GM18520 (cell line): Measurements from ENCODE around the gene RBM39.
A peak's percentile ranks its signal among the peaks of the same experiment; 100 is the strongest.
"Not testable (repeated sequence)": the region's sequence is repeated elsewhere in the genome, so short reads cannot be mapped to it uniquely, and the experiment has no call there.

ENCODE experiments used
- ATAC-seq: cut with Tn5 transposase; IDR thresholded peaks from one replicate; pipeline ENCODE4 v1.9.1; 2021; ENCODE audit not compliant: unreplicated experiment

The RBM39 gene

DNA sequence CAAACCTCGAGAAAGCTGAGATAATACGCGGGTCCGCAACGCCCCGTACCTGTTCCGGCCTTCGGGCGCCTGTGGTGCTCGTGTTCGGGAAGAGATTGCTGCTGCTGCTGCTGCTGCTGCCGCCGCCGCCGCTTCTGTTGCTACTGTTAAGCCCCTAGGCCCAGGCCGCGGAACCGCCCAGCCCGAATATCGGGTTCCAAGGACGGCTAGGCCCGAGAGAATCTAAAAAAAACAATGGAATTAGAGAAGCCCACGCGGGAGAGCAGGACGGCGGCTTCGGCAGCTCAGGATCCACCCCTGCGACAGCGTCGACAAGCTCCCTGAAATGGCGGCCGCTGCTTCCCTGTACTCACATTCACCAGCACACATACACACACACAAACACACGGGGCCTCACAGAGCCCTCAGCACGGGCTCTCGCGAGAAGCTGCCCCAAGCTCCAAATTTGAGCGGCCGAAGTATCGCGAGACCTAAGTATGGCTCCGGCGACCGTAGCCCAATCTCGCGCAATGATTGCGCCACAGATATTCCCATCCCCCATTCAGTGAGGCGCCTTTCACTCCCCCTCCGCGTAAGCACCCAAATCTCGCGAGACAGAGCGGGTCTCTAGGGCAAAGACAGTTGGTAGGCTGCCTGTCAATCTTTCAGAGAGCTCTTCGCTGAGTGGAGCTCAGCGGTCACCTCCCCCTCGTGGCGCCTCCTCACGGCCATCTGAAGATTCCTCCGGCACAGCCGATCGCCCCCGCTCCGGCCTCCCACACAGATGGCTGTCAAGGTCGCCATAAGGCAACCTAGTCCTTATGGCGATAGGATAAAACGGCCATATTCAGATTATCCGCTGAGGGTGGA is at the start of gene RBM39:
RBM39 (minus strand) TSS at position 369 of the 849 bp plus-strand sequence. CDS start 1,386 bp downstream, outside the sequence.
- ATAC-seq = peak; percentile 87

GRCh38 chr20:35791821-35792220 is 49.8 kb upstream of the RBM39 start:
- ATAC-seq = no peak

DNA sequence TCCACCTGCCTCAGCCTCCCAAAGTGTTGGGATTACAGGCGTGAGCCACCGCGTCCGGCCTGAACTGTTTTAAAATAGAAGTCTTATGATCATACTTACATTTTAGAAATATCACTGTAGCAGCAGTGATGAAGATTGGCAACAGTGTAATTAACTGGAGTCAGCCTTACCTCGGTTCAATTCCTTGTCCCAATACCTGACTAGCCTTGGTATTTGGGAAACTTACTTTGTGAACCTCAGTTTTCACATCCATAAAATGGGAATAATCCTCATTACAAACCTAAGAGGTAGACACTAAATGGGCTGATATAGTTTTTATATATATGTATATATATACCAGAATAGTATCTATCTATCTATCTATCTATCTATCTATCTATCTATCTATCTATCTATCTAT is 49.0 kb upstream of the RBM39 start:
- no peak for ATAC-seq

GRCh38 chr20:35788796-35789195 is 46.7 kb upstream of the RBM39 start:
- ATAC-seq = no peak

- not testable (repeated sequence) for ATAC-seq
These were observed 43.5 kb upstream of the RBM39 start for GRCh38 chr20:35785541-35785940.

DNA sequence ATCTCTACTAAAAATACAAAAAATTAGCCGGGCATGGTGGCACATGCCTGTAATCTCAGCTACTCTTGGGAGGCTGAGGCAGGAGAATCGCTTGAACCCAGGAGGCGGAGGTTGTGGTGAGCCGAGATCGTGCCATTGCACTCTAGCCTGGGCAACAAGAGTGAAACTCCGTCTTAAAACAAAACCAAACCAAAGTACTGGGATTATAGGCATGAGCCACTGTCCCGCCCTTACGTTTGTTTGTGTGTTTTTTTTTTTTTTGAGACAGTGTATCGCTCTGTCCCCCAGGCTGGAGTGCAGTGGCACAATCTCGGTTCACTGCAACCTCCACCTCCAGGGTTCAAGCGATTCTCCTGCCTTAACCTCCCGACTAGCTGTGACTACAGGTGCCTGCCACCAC is 41.8 kb upstream of the RBM39 start:
- not testable (repeated sequence) for ATAC-seq

- no peak for ATAC-seq
These were observed 34.5 kb upstream of the RBM39 start for GRCh38 chr20:35776513-35777101.

DNA sequence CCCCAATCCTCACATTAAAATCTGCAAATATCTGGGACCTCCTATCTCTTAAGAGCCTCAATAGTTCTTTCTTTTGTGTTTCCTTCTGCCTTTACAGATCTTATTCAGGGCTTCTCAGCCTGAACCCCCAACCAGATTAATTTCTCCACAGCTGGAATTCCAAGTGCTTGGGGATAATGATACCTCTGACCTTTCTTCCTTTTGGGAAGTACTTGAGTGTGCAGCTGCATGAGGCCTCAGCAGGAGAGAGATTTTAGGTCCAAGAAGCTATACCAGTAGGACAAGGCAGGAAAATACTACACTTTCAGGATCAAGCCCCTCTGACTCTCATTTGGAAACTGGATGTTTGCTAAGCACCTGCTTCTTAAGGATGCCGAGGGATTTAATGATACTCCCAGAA is 32.3 kb upstream of the RBM39 start:
- ATAC-seq = no peak

DNA sequence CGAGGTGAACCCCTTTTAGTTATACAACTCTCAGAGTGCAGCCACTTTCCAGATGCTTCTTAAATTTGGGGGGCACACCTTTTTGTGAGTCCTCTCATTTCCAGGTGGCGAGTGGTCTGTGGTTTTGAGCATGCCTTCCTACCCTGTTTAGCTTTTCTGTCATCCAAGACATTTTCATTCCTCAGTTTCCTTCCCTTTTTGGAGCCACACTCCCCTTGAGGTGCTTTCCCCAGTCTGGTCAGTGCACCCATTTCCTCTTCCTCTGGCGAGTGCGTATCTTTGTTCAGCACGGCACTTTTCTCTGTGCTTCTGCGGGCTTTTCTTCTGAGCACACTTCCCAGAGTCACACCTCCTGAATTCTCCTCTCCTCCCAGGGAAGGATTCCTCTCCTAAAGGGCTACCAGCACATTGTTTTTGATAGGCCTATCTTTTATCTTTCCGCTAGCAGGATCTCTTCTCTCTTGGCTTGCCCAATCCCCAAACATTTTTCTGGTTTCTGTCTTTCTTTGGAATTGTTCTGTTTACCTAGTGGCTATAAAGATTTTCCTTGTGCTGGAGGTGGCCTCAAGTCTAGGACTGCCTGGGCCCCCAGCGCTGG is 31.2 kb upstream of the RBM39 start:
- ATAC-seq = no peak

GRCh38 chr20:35772563-35773058 is 30.6 kb upstream of the RBM39 start:
- no peak for ATAC-seq

- ATAC-seq = peak; percentile 69
These were observed 29.9 kb upstream of the RBM39 start, which contains the start of gene PHF20 for GRCh38 chr20:35771689-35772562. Gene PHF20 (plus strand): TSS chr20:35772015. CDS start chr20:35801523, 29,508 bp downstream.

GRCh38 chr20:35771367-35771688 is 29.3 kb upstream of the RBM39 start:
- no peak for ATAC-seq

GRCh38 chr20:35768731-35769664 is 26.9 kb upstream of the RBM39 start:
- ATAC-seq = no peak

- peak; percentile 39 for ATAC-seq
These were observed 25.8 kb upstream of the RBM39 start for GRCh38 chr20:35767683-35768481.

GRCh38 chr20:35766843-35767242 is 24.8 kb upstream of the RBM39 start:
- no peak for ATAC-seq

- ATAC-seq = not testable (repeated sequence)
These were observed 22.9 kb upstream of the RBM39 start for GRCh38 chr20:35764936-35765335.

DNA sequence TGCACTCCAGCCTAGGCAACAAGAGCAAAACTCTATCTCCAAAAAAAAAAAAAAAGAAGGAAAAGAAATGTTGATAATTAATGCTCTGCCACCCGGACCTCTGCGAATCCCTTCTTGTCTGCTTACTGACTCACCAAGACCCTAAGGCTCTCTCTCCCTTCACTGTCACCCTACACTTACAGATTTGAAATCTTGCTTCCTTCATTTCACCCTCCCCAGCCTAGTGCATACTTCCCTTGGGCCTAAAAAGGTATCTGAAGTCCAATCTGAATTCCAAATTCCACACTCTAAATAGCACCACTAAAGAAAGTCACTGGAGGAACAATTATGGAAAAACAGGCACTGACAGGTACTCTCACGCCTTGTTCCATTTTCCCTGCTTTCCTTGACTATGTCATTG is 20.4 kb upstream of the RBM39 start:
- no peak for ATAC-seq

GRCh38 chr20:35761548-35761947 is 19.5 kb upstream of the RBM39 start:
- not testable (repeated sequence) for ATAC-seq

- ATAC-seq = no peak
These were observed 15.1 kb upstream of the RBM39 start for GRCh38 chr20:35757098-35757705.
